ENCODE data around the gene PHF5A. TPM values are rescaled to one million over a fixed set of nuclear protein-coding genes. Genes with fewer than 3 reads are reported as not detected.
A peak's percentile ranks its signal among the peaks of the same experiment; 100 is the strongest.

PHF5A gene
- total and polyA plus RNA-seq, 10 of the 15 experiments (the other 5 are each of a cell fraction or from before 2014, with no cell fraction given) = 40.5 to 115 (median 79.2) TPM

- peak; percentile 20; the same call in 1 of the 2 replicates for TF ChIP-seq ZBTB40 (IDR thresholded peaks at IDR 0.05; ENCODE audit: borderline replicate concordance)
- no peak for TF ChIP-seq TAF1 (IDR thresholded peaks at IDR 0.05; ENCODE audit: borderline replicate concordance, low read depth, low read length)
- no peak for TF ChIP-seq NFXL1 (IDR thresholded peaks at IDR 0.05; ENCODE audit: borderline replicate concordance)
- TF ChIP-seq GATAD2B (conservative IDR thresholded peaks at IDR 0.05; ENCODE audit: low read depth) = peak; percentile 46; the same call in 1 of the 2 replicates
- TF ChIP-seq ASH2L (IDR thresholded peaks at IDR 0.05; ENCODE audit: borderline replicate concordance, low read depth) = no peak
- TF ChIP-seq PML (IDR thresholded peaks at IDR 0.05; ENCODE audit: low read length) = no peak
- TF ChIP-seq SIN3A (IDR thresholded peaks at IDR 0.05; ENCODE audit: low read depth, low read length) = no peak
- no peak for TF ChIP-seq USF1 (IDR thresholded peaks at IDR 0.05; ENCODE audit: borderline replicate concordance, extremely low read length, insufficient read depth, low read depth, low read length)
- no peak for TF ChIP-seq GABPA (IDR thresholded peaks at IDR 0.05; ENCODE audit: low read depth)
- TF ChIP-seq ZNF274 (IDR thresholded peaks at IDR 0.05; ENCODE audit: insufficient read depth, insufficient read length) = no peak
- no peak for TF ChIP-seq ZNF24 (IDR thresholded peaks at IDR 0.05)
- no peak for TF ChIP-seq RELA (IDR thresholded peaks at IDR 0.05; ENCODE audit: borderline replicate concordance, partially characterized antibody)
- TF ChIP-seq SREBF2 (IDR thresholded peaks at IDR 0.05; ENCODE audit: low read length) = no peak
- no peak; the same call in 1 of the 2 replicates for TF ChIP-seq USF2 (IDR thresholded peaks at IDR 0.05; ENCODE audit: borderline replicate concordance, low read depth, low read length)
- TF ChIP-seq MYC (IDR thresholded peaks at IDR 0.05; ENCODE audit: insufficient read depth, insufficient read length, insufficient replicate concordance, low read length, severe bottlenecking) = no peak
- no peak for TF ChIP-seq REST (IDR thresholded peaks at IDR 0.05; ENCODE audit: low read depth, low read length)
- no peak for TF ChIP-seq BRCA1 (IDR thresholded peaks at IDR 0.05; ENCODE audit: low read depth, low read length)
- TF ChIP-seq SMAD1 (IDR thresholded peaks at IDR 0.05; ENCODE audit: low read depth, partially characterized antibody) = no peak
Measured at GRCh38 chr22:41444360-41445128, 23.9 kb downstream of the PHF5A start (continued).
